ENCODE measurements around the gene ITIH4.

The ITIH4 gene

DNA sequence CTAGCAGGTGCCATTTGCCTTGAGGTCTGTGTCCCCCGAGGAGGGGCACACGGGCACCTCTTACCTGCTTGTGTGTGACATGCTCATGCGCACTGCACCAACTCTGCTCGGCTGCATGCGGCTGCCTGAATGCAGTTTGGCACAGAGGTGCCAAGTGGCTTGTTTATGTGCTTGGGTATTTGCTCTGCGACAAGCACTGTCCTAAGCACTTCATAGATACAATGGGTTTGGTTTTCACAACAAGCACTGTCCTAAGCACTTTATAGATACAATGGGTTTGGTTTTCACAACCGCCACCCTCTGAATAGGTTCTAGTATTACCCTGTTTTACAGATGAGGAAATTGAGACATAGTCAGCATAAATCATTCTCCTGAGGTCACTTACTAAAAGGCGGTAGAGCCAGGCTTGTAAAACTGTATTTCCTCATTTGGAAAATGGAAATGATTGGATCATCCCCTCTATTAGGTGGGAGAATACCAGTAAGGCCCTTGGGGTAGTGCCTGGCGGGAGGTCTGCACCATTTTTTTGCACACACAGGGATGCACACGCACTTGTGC lies 487 bp downstream of the ITIH4 start:
- no peak for DNase-seq

DNA sequence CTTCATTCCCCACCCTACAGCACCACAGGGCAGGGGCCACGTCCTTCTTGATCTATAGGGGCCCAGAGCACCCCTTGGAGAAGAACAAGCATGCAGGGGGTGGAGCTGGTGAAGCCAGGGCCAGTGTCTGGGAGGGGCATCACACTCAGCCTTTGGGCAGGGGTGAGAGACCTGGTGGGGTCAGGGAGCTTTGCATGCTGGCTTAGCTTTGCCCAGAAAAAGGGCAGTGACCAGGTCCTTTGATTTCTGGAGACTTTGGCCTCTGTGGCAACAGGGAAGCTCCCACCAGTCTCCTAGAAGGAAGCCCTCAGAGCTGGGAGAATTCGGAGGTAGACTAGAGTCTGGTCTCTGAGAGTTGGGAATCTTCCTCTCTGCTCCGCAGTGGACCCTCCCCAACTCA lies 990 bp downstream of the ITIH4 start:
- DNase-seq = no peak

DNA sequence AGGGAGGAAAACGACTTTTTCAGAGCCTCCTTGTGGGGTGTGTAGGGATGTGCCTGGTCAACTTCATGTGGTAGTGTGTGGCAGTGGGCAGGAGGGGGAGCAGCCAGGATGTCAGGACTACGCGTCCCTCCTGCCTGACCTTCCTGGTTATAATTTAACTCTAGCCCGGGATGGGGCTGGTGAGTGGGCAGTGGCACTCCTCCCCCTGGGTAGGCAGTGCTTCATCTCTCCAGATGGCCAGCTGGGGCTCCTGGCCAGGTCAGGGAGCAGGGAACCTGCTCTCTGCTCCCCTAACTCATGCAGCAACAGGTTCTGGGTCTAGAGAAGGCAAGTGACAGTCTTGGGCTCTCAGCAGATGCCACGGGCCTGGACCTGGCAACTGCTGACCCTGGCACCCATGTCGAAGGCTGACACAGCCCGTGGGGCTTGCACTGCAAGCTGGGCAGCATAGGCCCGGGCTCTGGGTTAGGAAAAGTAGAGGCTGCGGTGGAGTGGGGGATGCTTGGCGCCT lies 2.6 kb downstream of the ITIH4 start:
- DNase-seq = no peak

GRCh38 chr3:52827441-52827840 lies 3.0 kb downstream of the ITIH4 start:
- DNase-seq = no peak

DNA sequence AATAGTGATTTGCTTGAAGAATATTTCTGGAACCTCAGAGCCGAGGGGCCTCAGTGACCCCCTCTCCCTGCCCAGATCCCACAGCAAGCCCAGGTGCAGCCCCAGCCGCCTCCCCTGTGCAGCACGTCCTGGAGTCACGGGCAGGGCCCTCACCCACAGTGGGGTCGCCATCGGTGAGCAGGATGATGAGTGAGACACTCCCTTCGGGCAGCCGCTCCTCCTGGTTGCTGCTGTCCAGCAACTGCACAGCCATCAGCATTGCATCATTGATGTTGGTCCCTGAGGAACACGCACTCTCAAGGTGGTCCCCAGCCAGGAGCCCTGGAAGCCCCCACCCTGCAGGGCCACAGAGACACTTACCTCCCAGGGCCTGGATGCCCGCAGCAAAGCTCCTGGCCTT lies 6.4 kb downstream of the ITIH4 start:
- DNase-seq = no peak

DNA sequence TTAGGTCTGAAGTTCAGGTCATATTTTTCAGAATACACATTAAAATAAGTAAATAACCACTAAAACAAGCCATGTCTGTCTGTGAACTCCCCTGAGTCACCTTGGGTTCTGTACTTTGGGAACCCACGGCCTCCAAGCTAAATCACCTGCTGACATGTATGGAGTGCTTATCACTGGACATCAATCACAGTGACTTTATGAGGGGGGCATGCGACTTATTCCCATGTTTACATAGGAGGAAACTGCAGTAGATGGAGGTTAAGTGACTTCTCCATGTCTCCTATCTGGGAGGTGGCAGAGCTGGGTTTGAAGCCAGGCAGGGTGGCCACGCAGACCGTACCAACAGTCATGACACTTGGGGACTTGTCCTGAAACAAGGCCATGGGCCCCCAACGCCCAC lies 8.1 kb downstream of the ITIH4 start:
- no peak for DNase-seq

DNA sequence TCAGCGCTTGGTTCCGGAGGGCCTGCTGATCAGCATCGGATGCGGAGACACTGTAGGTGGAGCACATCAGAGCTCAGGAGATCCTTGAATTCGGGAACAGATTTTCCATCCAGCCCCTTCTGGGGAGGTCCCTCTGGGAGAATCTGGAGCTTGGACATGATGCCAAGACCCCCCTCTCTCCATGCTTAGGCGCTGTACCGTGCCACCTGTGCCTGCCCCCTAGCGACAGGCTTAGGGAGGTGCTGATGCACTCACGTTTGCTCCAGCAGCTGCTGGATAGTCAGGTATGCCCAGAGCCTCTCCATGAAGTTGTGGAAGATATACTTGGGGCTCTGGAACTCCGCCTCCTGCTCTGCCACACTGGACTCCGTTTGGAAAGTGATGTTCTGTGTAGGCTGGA lies 9.7 kb downstream of the ITIH4 start:
- no peak for DNase-seq

GRCh38 chr3:52819936-52820335 lies 10.5 kb downstream of the ITIH4 start:
- no peak for DNase-seq

- no peak for DNase-seq
These were observed 12.6 kb downstream of the ITIH4 start for GRCh38 chr3:52817860-52818259.

DNA sequence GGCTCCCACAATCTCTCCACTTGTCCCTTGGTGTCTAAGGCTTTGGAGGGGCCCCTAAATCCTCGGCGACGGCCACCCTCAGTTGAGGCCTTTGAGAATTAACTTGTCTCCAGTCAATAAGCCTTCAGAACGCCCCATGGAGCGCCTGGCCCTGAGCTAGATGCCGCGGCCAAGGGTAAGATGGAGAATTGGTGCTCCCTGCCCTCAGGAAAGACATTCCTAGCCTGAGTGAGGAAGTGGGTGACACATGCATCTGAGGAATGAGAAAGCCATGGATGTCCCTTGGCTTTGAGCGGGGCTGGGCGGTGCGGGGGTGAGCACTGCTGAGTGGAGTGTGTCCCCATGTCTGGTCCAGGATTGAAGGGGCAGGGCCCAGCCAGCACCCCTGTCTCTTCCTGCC lies 13.3 kb downstream of the ITIH4 start:
- DNase-seq = no peak

DNA sequence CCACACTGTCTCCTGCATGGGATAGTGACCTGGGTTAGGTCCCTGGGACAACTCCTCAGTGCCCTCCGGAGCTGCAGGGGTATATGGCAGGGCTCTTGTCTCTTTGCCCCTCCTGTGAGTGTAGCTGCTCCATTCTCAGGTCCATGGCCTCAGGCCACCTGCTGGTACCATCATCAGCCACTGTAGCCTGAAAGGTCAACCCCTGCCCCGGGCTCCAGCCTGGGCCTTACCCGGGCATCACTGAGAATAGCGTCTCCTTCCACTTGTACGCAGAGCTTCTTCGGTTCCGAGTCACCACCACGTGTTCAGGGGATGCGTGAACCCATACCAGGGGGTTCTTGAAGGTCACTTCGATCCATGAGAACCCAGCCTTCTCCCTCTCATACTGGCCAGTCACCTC lies 13.8 kb downstream of the ITIH4 start:
- DNase-seq = no peak

- no peak for DNase-seq
These were observed 14.3 kb downstream of the ITIH4 start for GRCh38 chr3:52816199-52816598.

DNA sequence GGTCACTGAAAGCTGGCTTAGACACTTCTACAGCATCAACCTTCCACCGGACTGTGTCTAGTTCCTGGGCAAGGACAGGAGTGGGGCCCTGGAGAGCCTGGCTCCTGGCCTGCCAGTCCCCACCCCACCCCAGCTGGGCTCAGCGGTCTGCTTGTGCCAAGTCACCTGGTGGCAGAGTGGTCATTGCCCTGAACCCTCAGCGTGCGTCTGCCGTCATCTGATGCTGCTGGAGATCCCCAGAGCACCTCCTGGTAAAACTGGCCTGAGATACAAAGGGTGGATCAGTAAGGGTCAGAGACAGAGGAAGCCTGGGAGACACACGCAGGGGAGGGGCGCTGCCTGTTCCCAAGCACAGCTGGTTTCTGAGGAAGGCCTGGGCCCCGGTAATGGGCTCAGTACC lies 16.7 kb downstream of the ITIH4 start:
- DNase-seq = no peak

DNA sequence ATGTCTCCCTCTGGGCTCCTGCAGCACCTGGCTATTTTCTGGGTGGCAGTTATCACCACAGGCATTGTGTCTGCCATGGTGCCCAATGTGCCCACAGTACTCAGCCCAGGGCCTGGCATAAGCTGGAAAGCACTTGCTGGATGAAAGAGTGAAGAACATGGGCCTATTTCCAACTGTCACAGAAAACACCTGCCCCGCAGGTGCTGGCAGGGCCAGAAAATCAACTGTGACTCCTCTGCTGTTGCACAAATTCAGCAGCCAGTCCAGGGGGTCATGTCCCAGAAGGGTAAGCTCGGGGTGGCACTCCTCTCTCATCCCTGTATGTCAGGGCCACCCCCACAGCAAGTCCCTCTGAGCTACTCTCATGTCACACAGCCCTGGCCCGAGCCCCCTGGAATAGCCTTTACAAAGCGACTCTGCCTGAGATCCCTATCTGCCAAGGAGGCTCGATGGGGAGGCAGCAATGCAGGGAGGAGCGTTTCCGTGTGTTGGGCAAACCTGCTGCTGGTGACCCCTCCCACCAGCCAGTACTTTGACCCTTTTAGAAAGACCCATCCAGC lies 18.9 kb downstream of the ITIH4 start:
- DNase-seq = no peak

- no peak for DNase-seq
These were observed 19.5 kb downstream of the ITIH4 start for GRCh38 chr3:52810923-52811322.

GRCh38 chr3:52809662-52810377 lies 20.7 kb downstream of the ITIH4 start:
- DNase-seq = no peak

GRCh38 chr3:52809149-52809548 lies 21.3 kb downstream of the ITIH4 start:
- DNase-seq = no peak

DNA sequence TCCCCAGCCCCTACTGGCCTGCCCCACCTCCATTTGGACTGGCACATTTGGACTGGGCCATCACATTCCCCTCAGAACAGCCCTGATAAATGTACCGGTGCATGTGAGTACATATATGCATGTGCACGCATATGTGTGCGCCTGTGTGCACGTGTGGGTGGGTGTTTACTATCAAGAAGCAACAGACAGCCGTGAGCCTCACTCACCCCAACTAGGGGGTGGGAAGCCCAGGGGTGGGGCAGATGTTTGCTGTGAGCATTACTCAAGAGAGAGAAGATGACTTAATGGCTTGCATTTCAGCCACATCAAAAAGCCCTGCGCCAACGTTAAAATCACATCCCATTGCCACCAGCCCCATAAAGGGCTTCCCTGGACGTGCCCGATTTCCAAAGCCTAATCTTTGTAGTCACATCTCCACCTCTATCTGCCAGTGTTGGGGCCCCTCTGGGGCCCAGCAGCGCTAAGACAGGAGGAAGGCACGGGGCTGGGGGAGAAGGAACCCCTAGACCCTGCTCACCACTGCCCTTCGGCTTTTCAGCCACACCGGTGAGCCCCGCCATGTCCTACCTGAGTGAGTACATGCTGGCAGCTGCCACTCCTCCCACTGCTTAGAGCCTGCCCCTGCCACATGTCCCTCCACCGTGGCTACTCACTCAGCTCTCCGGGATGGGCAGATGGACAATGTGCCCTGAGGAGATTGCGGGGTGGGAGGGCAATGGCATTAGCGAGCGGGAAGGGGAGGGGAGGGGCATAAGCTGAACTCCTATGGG lies 25.0 kb downstream of the ITIH4 start:
- no peak for DNase-seq

DNA sequence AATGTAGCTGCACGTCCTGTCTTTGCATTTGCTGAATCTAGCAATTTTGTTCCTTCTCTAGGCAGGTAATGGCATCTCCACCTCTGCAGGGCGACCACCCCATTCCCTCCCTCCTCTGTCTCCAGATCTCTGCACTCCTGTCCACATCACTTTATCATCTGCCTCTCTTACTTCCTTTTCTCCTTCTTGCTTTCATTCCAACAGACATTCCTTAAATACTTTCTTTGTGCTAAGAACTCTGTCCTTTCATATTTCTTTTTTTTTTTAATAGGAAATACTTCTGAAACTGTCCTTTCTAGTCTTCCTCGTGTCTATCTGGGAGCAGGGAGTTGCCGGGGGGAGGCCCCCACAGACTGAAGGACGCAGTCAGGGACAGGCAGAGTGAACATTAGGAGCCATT lies 28.6 kb downstream of the ITIH4 start:
- no peak for DNase-seq

DNA sequence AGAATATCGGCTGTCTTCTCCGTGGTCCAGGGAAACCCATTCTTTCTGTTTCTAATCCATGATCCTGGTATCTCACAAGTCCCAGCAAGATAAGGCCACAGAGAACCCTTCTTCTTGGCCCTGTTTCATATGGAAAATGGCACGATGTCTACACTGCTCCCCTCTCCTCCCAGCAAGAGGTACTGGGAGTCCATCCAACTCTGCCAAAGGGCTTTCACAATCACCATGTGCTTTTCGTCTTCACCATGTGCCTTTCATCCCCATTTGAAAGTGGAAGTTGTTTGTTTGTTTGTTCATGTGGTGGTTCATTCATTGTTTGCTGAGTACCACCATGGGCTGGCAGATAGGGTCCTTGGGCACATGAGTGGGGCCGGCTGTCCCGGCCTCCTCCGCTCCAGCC lies 30.4 kb downstream of the ITIH4 start:
- no peak for DNase-seq

DNA sequence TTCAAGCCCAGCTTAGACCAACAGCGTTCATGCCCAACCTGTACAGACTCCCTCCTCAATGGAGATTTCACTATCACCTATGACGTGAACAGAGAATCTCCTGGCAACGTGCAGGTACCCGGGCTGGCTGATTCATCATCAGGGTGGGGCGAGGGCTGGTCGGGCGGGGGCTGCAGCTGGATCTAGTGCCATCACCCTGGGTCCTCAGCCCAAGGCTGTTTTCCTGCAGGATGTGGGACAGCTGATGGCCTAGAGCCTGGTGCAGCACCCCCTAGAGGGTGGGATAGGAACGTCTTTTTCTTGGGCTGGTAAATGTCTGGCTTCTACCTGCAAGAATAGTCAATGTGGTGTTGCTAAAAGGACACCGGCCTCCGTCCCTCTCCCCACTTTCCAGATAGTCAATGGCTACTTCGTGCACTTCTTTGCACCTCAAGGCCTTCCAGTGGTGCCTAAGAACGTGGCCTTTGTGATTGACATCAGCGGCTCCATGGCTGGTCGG lies 31.4 kb downstream of the ITIH4 start:
- no peak for DNase-seq

DNA sequence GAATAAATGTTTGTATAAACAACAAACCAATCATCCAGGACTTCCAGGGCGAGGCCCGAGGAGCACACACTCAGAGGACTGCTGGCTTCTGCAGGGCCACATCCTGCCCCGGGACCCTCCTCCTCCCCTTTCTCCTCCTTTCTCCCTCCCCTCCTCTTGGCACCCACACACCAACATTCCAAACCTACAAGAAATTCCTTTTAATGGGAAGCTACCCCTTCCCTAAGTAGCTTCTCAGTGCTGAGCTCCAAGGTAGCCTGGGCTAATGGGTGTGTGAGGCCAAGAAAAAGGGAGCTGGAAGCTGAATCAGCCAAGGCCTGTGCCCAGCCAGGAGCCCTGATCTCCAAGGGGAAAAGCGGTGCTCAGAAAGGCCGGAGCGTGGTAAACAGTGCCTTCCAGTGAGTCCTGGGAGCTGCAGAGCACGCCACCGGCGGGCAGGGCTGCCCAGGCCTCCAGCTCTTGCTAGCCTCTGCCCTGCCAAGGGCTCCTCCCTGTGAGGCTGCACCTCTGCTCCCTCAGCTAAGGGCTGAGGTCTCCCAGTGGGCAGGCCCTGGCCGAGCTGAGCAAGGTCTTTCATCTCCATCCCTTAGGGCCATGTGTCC lies 32.0 kb downstream of the ITIH4 start:
- DNase-seq = no peak

DNA sequence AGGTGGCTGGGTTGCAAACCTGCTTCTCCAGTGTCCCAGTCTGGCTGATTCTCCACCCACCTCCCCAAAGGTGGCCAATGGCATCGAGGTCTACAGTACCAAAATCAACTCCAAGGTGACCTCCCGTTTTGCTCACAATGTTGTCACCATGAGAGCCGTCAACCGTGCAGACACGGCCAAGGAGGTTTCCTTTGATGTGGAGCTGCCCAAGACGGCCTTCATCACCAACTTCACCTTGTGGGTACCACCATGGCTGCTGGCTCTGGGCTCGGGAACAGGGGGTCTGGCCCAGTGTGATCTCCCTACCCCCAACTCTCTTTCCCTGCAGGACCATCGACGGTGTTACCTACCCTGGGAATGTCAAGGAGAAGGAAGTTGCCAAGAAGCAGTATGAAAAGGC lies 34.1 kb downstream of the ITIH4 start:
- no peak for DNase-seq
